SK-N-MC (cell line): ENCODE results near the gene KANK3.

Experiments
- EZH2 ChIP-seq: fragments of 200-600 bp; sonication (generic); IDR thresholded peaks from one replicate; pipeline ENCODE4 v1.6.1; 2017; ENCODE audit warnings: antibody characterized with exemption
- POLR2AphosphoS5 ChIP-seq: IDR thresholded peaks from 2 replicates; pipeline ENCODE4 v1.6.1; 2012; ENCODE audit warnings: mild to moderate bottlenecking, low read depth, low read length, borderline replicate concordance

GRCh38 chr19:8336660-8337059 is 6.4 kb downstream of the KANK3 start:
- TF ChIP-seq EZH2 (no peak), POLR2AphosphoS5 (no peak)
